NCI-H1694 treated with DMSO at 0.1 percent for 48 hours (cell line): Measurements from ENCODE around the gene SEC16B.

ENCODE experiments used
- DNase-seq: peaks from one replicate; lab custom pipeline; 2025; lab: John Stamatoyannopoulos, UW

Gene SEC16B

DNA sequence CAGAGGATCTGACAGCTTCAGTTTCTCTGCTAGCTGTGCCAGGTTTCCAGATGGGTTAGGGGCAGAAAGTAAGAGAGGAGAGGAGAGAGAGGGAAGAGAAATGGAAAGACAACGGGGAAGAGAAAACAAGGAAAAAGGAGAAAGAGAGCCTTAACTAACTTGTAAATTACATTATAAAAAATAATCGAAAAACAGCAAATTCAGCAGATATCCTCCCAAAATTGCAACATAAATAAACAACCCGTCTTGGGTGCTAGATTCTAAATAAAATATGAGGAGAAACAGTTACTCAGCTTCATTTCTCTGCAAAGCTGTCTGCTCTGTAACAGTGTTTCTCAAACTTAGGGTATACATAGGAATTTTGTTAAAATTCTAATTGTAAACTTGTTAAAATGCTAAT lies 29.2 kb downstream of the SEC16B start:
- no peak for DNase-seq

- DNase-seq = no peak
These were observed 31.9 kb downstream of the SEC16B start for GRCh38 chr1:177937931-177938330.

DNA sequence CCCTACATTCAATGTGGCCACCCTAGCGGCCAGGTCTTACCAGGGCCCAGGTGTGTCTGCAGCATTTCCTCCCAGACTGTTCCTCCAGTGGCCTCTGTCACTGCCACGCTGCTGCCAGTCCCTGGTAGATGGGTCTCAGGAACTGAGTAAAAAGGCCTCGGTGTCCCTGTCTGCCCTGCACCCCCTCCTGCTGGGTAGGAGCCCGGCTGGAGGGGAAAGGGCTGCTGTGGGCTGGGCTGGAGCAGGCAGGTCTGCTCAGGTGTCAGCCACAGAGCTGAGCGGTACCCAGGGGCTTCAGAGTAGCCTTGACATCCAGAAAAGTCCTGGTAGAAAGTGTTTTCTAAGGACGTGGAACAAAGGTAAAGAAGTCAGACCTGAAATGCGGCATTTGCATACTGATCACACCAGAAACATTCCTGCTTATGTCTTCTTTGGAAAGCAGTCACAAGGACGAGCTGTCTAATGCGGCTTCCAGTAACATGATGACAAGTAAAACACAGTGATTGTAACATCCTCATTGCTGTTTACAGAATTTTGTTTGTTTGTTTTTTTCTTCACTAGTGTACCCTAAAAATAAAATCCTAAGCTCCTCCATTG lies 32.6 kb downstream of the SEC16B start:
- DNase-seq = no peak

GRCh38 chr1:177935638-177936415 lies 34.0 kb downstream of the SEC16B start:
- DNase-seq = no peak

- no peak for DNase-seq
These were observed 34.9 kb downstream of the SEC16B start for GRCh38 chr1:177934927-177935326.

- DNase-seq = no peak
These were observed 35.4 kb downstream of the SEC16B start for GRCh38 chr1:177934461-177934860.

- no peak for DNase-seq
These were observed 36.0 kb downstream of the SEC16B start for GRCh38 chr1:177933881-177934280.

- DNase-seq = no peak
These were observed 37.7 kb downstream of the SEC16B start for GRCh38 chr1:177932123-177932522.

- no peak for DNase-seq
These were observed 40.9 kb downstream of the SEC16B start for GRCh38 chr1:177928952-177929351.

DNA sequence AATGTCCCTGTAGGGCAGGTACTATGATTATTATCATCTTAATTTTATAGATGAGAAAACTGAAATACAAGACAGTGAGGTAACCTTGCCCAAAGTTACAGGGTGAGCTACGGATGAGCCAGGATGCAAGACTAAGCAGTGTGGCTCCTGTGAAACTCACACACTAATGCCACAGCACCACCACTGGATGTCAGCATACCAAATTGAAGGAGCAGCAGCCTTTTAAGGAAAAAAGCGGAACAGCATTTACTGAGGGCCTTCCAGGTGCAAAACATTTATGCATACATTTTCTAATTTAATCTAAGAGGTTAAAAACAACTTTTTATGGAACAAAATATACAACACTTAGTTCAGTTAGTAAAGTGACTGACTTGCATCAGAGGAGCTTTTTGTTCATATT lies 41.7 kb downstream of the SEC16B start:
- no peak for DNase-seq

GRCh38 chr1:177927021-177927596 lies 42.7 kb downstream of the SEC16B start:
- no peak for DNase-seq

- DNase-seq = no peak
These were observed 43.7 kb downstream of the SEC16B start for GRCh38 chr1:177926201-177926600.

DNA sequence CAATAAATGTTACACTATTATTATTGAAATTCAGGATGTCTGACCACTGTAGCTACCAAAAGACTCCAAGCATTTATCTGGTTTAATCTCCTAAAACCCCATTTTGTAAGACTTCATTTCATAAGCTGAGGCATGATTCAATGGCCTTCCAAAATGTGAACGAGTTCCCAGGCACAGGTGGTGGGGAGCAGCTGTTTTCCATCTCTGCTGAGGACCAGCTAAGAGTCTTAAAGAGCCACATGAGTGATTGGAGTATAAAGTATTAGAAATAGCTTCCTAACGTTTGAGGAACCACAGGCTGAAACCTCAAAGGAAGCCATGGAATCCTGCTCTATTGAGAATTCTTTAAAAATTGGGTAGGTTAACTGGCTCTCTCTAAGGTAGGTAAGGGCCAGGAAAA lies 44.9 kb downstream of the SEC16B start:
- no peak for DNase-seq

- DNase-seq = no peak
These were observed 46.4 kb downstream of the SEC16B start for GRCh38 chr1:177923441-177923840.

DNA sequence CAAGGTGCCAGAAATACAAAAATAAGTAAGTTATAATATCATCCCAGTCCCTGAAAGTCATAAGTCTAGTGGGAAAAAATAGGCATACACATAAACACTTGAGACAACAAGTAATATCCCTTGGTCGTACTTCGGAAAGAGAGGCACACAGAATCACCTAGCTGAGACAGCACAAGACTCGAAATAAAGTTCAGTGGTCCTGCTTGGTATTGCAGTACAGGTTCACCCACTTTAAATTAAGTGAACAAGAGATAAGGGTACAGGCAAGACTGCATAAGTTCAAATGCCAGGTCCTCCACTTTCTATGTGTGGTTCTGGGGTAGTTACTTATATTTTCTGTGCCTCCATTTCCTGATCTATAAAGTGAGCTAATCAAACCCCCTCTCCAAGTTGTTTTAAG lies 47.6 kb downstream of the SEC16B start:
- DNase-seq = no peak

DNA sequence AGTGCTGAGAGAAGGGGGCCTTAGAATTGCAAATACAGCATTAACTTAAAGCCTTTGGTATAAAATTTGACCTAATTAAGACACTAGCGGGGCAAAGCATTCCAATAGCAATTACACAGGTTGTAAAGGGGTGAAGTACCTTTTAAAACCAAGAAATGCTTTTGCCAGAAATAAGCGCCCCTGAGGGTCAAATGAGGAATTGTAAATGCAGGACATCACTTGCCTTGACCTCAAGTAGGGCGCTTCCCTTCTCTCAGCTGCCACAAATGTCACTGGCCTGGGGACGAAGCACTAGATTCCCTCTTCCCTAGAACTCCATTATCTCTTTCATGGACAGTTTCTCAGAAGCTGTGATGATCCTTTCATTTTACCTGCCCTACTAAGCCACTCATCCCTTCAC lies 48.3 kb downstream of the SEC16B start:
- no peak for DNase-seq

DNA sequence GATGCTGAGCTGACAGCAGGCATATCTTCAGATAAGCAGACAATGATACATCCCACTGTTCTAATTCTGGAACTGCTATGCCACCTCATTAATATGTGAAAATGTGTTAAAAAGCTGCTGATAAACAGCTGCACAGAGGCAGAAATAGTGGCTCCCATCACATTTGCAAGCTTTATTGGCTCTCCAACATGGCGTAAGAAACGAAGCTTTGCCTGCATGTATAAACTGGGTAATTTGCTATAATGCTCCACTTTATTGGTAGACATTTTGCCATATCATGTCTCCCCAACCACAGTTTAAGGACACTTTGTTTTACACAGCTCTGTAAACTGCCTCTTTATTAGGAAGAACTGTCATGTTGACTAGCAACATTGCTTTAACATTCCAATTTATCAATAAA lies 49.8 kb downstream of the SEC16B start:
- DNase-seq = no peak

DNA sequence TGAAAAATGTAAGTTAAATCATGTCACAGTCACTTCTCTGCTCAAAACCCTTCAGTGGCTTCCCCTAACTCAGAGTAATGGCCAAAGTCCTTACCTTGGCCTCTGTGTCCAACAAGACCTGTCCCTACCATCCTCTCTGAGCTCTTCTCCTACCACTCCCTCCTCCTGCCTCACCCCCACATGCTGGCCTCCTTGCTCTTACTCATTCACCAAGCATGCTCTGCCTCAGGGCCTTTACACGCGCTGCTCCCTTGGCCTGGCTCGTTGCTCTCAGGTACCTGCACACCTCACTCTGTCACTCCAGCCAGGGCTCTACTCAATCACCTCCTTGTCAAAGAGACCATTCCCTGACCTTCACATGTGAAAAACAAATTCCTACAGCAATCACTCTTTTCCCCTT lies 54.2 kb downstream of the SEC16B start:
- no peak for DNase-seq

- no peak for DNase-seq
These were observed 55.3 kb downstream of the SEC16B start for GRCh38 chr1:177914603-177915002.

- peak; percentile 52 for DNase-seq
These were observed 55.9 kb downstream of the SEC16B start for GRCh38 chr1:177913762-177914540.

DNA sequence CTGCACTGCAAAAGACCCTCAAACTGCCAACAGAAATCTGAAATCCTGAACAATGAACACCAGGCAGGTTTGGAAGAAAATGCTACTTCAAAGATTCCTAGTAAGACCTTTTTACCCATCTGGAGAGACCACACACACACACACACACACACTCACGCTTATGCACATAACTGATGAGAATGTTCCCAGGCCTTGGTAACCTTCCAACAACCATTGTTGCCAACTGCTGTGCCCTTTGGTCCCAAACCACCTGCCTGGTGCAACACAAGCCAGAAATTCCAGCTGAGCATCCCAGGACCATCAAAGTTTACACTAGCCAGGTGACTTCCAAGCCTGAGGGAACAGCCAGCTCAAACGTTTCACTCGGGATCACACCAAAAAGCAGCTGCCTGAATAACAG lies 56.9 kb downstream of the SEC16B start:
- no peak for DNase-seq

DNA sequence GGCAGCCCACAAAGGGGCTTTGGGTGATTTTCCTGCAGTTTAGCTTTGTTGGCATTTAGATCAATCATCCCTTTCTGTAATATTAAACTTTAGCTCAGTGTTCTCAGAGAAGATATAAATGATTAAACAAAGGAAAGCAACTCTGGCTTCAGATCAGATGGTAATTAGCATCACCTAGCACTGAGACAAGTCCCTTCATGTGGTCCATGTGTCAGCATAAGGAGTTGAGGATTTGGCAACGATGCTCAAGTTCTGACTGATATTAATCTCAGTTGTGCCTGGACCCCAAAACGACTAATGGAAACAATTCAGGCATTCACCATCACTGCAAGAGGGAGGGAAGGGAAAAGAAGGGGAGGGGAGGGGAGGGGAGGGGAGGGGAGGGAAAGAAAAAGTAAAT lies 60.4 kb downstream of the SEC16B start:
- DNase-seq = no peak

DNA sequence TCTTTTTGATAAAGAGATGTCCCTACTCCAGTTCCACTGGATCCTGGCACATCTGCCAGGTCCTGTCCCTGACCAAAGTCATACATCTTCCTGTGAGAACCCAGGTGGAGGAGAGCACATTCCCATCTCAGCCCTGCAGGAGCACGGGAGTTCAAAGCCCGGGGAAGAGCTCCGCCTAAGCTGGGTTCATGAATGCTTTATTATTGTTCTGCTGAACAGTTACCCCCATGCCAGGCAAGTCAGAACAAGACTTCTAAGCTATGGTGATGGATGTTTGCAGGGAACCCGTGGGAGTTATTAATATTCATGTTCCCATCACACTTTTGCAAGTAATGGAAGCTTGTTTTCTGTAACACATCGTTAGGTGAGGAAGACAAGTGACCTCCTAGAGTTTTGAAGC lies 62.9 kb downstream of the SEC16B start:
- no peak for DNase-seq
